A549 treated with dexamethasone at 1 μM for 4 hours (cell line): ENCODE data around the gene SAMD3. TPM values are rescaled to one million over a fixed set of nuclear protein-coding genes. Genes with fewer than 3 reads are reported as not detected.

Experiments
- total RNA-seq: library from RNA; stranded (reverse); fragments of 200-300 nt; extraction: Qiagen RNA extraction; gene quantifications from 5 replicates; pipeline ENCODE4 v1.2.3, GENCODE V29; 2022

Gene SAMD3, protein sequence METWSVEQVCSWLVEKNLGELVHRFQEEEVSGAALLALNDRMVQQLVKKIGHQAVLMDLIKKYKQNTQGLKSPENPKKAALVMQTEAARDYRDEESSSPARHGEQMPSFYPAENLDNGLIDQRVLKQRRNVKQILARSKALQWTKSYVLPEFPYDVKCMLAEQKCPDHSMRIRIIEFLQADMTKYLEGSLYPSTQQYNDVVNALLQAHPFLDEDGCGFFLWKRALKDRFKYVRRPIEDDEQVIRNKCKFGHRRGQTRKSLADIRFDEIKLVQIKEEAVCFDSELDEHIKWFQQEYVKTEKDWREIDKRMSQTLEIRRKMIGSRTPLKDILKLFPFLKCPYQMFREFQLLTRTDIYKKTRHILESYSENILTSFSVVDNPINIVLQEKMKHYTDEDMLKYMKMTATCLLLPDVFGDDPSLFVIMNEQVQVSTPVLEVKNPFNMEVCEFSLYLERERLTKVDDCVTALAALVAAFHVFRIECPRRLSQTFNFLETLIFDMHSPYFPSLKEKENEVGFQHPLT
- not detected in 5 replicates for total RNA-seq

DNA sequence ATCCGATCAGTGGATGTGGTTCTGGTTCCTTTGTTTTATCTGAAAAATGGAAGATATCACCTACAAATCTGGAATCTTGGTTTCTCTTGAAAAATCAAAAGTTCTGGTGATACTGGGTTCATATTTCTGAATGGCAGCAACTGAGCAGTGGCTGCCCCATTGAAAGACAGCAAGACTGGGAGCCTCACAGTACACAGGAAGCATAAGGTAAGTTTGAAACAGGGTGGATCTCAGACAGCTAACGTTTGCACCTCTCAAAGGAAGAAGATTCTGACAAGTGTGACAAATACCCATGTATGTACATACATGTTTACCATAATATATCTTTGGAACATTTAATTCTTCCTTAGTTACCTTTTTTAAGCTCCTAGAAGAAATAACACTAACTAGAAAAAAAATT is at the start of gene SAMD3:
Gene SAMD3 (minus strand): TSS at position 177 of the 400 bp plus-strand sequence. CDS start 7,678 bp downstream, outside the sequence.

Other genes starting within 250 kb of the SAMD3 start
- 2.3 to 3.1 TPM (median 2.9 TPM) in 5 replicates for gene L3MBTL3, start 204.4 kb downstream of the SAMD3 start, total RNA-seq
- gene TMEM200A, start 143.1 kb upstream of the SAMD3 start, total RNA-seq, result 0.03 to 0.06 TPM (median 0.06 TPM) in 5 replicates